Measurements from ENCODE around the gene ELMO1. TPM values are rescaled to one million over a fixed set of nuclear protein-coding genes. Genes with fewer than 3 reads are reported as not detected.

Gene ELMO1
- total and polyA plus RNA-seq, 2 of the 13 experiments (the other 11 are each of a cell fraction or from before 2014, with no cell fraction given), result 0.11 to 0.17 TPM

GRCh38 chr7:36978461-36978860 lies 470.2 kb downstream of the ELMO1 start:
- no peaks in the 10 kb centered on the region for H4K20me1 ChIP-seq (ENCODE audit: insufficient read depth, low read length)
- CTCF ChIA-PET (ENCODE audit: low intra/inter-chr PET ratio, low total read pairs), result no interaction called here
- POLR2A ChIA-PET, result no interaction called here
- H3K9ac ChIP-seq (ENCODE audit: insufficient read depth, low read depth, low read length), result no peak overlapping the region
- no peak overlapping the region for H3K27ac ChIP-seq (ENCODE audit: extremely low read length, insufficient read depth, low read length)
- H3K4me3 ChIP-seq (replicated peaks in 1 of 3; ENCODE audit: insufficient read depth in 1 of 3, low read depth in 2 of 3, low read length in 3 of 3), result no peak overlapping the region
- intact Hi-C loops (cut with micrococcal nuclease; ENCODE audit: unreplicated experiment), result loop anchor here (10.0 kb wide), 1 partner anchor 56 kb away; no protein-coding TSS in a partner anchor
- H3K4me2 ChIP-seq (ENCODE audit: low read depth, low read length), result no peak overlapping the region
- no peak overlapping the region for H2AFZ ChIP-seq (ENCODE audit: low read length)
- in situ Hi-C loops (cut with HindIII; ENCODE audit: extremely low pct_ligation_motif_present, low pct_unique_long_range_greater_than_20kb), result no loop called here
- no TSS peak for BruUV-seq (replicated peaks)
- H3K27me3 ChIP-seq (ENCODE audit: control insufficient read depth in 1 of 2, insufficient read depth in 2 of 2, low read length in 2 of 2), result no peaks in the 10 kb centered on the region
- no peaks in the 10 kb centered on the region for H3K79me2 ChIP-seq (ENCODE audit: insufficient read depth, low read length)
- peaks cover 42% of the 10 kb centered on the region for H3K4me1 ChIP-seq (ENCODE audit: insufficient read depth, low read length)
- no peak for FAIRE-seq
- no peaks in the 10 kb centered on the region for H3K36me3 ChIP-seq (replicated peaks in 1 of 2; ENCODE audit: control insufficient read depth in 1 of 2, insufficient read depth in 2 of 2, low read length in 2 of 2)
- WGBS (ENCODE audit: low lambda C conversion rate), result 95% methylated on average over 2 of the region's 2 CpGs
- no peak for DNase-seq (ENCODE audit: low spot score)
- no peak for ATAC-seq
- no peaks in the 10 kb centered on the region for H3K9me3 ChIP-seq (ENCODE audit: low read length)
- TF ChIP-seq ZNF800 (CRISPR knock-in tag; IDR thresholded peaks at IDR 0.05) (no peak), CBX2 (IDR thresholded peaks at IDR 0.05; ENCODE audit: low read depth, low read length) (no peak), CBX2 (CRISPR knock-in tag; IDR thresholded peaks at IDR 0.05; ENCODE audit: low read depth) (no peak), TGIF2 (CRISPR knock-in tag; IDR thresholded peaks at IDR 0.05) (no peak), FOXM1 (CRISPR knock-in tag; IDR thresholded peaks at IDR 0.05) (no peak), ZNF382 (CRISPR knock-in tag; IDR thresholded peaks at IDR 0.05; ENCODE audit: borderline replicate concordance) (no peak), RFX5 (IDR thresholded peaks at IDR 0.05; ENCODE audit: low read depth, low read length) (no peak), ZNF335 (CRISPR knock-in tag; IDR thresholded peaks at IDR 0.05) (no peak), BCLAF1 (IDR thresholded peaks at IDR 0.05) (no peak), ZFX (CRISPR knock-in tag; IDR thresholded peaks at IDR 0.05; ENCODE audit: low read depth) (no peak), ZFAT (CRISPR knock-in tag; conservative IDR thresholded peaks at IDR 0.05) (no peak), ZBTB4 (CRISPR knock-in tag; IDR thresholded peaks at IDR 0.05; ENCODE audit: borderline replicate concordance) (no peak), KAT8 (CRISPR knock-in tag; IDR thresholded peaks at IDR 0.05) (no peak), KLF12 (CRISPR knock-in tag; IDR thresholded peaks at IDR 0.05; ENCODE audit: borderline replicate concordance) (no peak), ZUFSP (CRISPR knock-in tag; IDR thresholded peaks at IDR 0.05; ENCODE audit: borderline replicate concordance) (no peak), SMAD9 (CRISPR knock-in tag; IDR thresholded peaks at IDR 0.05) (no peak)

Data from HepG2 (cell line).